Transverse colon (tissue), 4 donors: ENCODE results near the gene CBARP. TPM values are rescaled to one million over a fixed set of nuclear protein-coding genes. Genes with fewer than 3 reads are reported as not detected.
A peak's percentile ranks its signal among the peaks of the same experiment; 100 is the strongest.

Experiments used
- DNase-seq: peaks from one replicate; pipeline ENCODE4 v3.0.0-alpha.2; 2019
- H3K27ac ChIP-seq, 4 donors: fragments of 200-600 bp; sonication (generic); 2 replicates each; pipeline ENCODE4 v1.5.1; 2016 to 2018; ENCODE audit warnings: inconsistent platforms in 4 of 4
- H3K27me3 ChIP-seq: fragments of 200-600 bp; sonication (generic); 2 replicates; pipeline ENCODE4 v1.5.1; 2017; ENCODE audit warnings: inconsistent platforms
- H3K36me3 ChIP-seq, 4 donors: fragments of 200-600 bp; sonication (generic); 2 replicates each; pipeline ENCODE4 v1.5.1; 2017 to 2019; ENCODE audit warnings: inconsistent platforms in 4 of 4
- H3K4me1 ChIP-seq, 4 donors: fragments of 200-600 bp; sonication (generic); 2 replicates each; pipeline ENCODE4 v1.5.1; 2017 to 2020; ENCODE audit warnings: inconsistent platforms in 4 of 4
- H3K4me3 ChIP-seq, 4 donors: fragments of 200-600 bp; sonication (generic); 1 replicate in 1 of 4; 2 replicates in 3 of 4; pipeline versions ENCODE4 v1.5.1 to v1.6.1; 2017 to 2019; ENCODE audit warnings: inconsistent platforms in 4 of 4
- H3K9me3 ChIP-seq, 2 donors: fragments of 200-600 bp; sonication (generic); 2 replicates each; pipeline ENCODE4 v1.5.1; 2017 to 2019; ENCODE audit warnings: inconsistent platforms in 2 of 2
- CTCF ChIP-seq, 5 experiments: fragments of 200-600 bp in 3 of 5; fragments of 450-650 bp in 2 of 5; sonication (generic) in 3 of 5; IDR thresholded peaks; 1 replicate in 2 of 5; 2 replicates in 3 of 5; pipeline ENCODE4 v1.5.1; 2016 to 2017; ENCODE audit warnings: antibody characterized with exemption in 5 of 5, inconsistent platforms in 3 of 5, mild to moderate bottlenecking in 2 of 5, moderate library complexity in 1 of 5
- EP300 ChIP-seq: sonication (generic); formaldehyde crosslinking; IDR thresholded peaks from one replicate; pipeline ENCODE4 v1.6.1; 2017; ENCODE audit warnings: antibody characterized with exemption, low read depth
- POLR2A ChIP-seq: fragments of 450-650 bp; IDR thresholded peaks from one replicate; pipeline ENCODE4 v1.6.1; 2016; ENCODE audit warnings: antibody characterized with exemption, mild to moderate bottlenecking, moderate library complexity
- POLR2AphosphoS5 ChIP-seq, 3 donors: sonication (generic); formaldehyde crosslinking; IDR thresholded peaks; one replicate each; pipeline ENCODE4 v1.6.1; 2016; ENCODE audit warnings: antibody characterized with exemption in 3 of 3
- WGBS, 2 donors: methylation state at CpG; one replicate each; pipeline ENCODE4 v1.1.5; 2018; ENCODE audit warnings: low coverage in 1 of 2; 5-methylcytosine and 5-hydroxymethylcytosine counted together
- in situ Hi-C, 4 donors: fragments of 200-750 bp; cut with MboI; loops; one replicate each; pipeline versions ENCODE4 v1.15.0 to v1.15.1; 2017; ENCODE audit warnings: low sequenced_read_pairs in 3 of 4, low pct_ligation_motif_present in 1 of 4, low pct_unique_long_range_greater_than_20kb in 1 of 4
- intact Hi-C: fragments of 100-400 bp; cut with DNase I; formaldehyde crosslinking; loops from one replicate; pipeline ENCODE4 v1.15.1; 2023; ENCODE audit warnings: low total_unique reads
- total RNA-seq, 4 donors: library from RNA; depleted of rRNA; stranded (reverse); fragments of >200 nt; gene quantifications; one replicate each; pipeline ENCODE4 v1.1.0, GENCODE V29; 2016

Gene CBARP
- total RNA-seq, 4 donors from 2014 or later = 0.32 to 5.2 (median 0.68) TPM; not detected in 1

GRCh38 chr19:1280636-1281568 is 43.1 kb upstream of the CBARP start:
- no peak for DNase-seq
- TF ChIP-seq CTCF (IDR thresholded peaks at IDR 0.05) (no peak), POLR2AphosphoS5 (IDR thresholded peaks at IDR 0.05) (no peak), POLR2A (no peak), EP300 (no peak)
- WGBS, 2 donors = 80 to 90% methylated on average over 6 to 33 of the region's 53 CpGs
- Histone ChIP-seq H3K4me1 (peaks cover 14 to 49% (median 41%) of the 10 kb centered on the region in 4 donors), H3K9me3 (no peaks in the 10 kb centered on the region), H3K4me3 (no peak overlapping the region), H3K27ac (no peak overlapping the region), H3K27me3 (peaks cover 27% of the 10 kb centered on the region), H3K36me3 (no peaks in the 10 kb centered on the region)
- intact Hi-C loops = loop anchor here (10.0 kb wide), 1 partner anchor 124 kb away; the partner anchor contains the start of genes DAZAP1 and GAMT
- in situ Hi-C loops = loop anchor here in 2 of 4 donors (25.0 kb wide), 1 partner anchor 106 kb away; the partner anchor contains the start of gene NDUFS7 (in 2 of the 2)

GRCh38 chr19:1279782-1280341 is 42.1 kb upstream of the CBARP start:
- peaks cover 20% of the 10 kb centered on the region for H3K27me3 ChIP-seq
- H3K4me3 ChIP-seq = no peak overlapping the region
- peak; percentile 93 to 97 (median 96) for TF ChIP-seq CTCF (IDR thresholded peaks at IDR 0.05)
- no peak for TF ChIP-seq EP300
- TF ChIP-seq POLR2AphosphoS5 (IDR thresholded peaks at IDR 0.05) = no peak
- TF ChIP-seq POLR2A = no peak
- WGBS, 2 donors = 31 to 67% methylated on average over 1 to 10 of the region's 10 CpGs
- H3K36me3 ChIP-seq = peaks cover 0 to 1% (median 0%) of the 10 kb centered on the region in 4 donors
- H3K4me1 ChIP-seq = peaks cover 15 to 45% (median 39%) of the 10 kb centered on the region in 4 donors
- intact Hi-C loops = loop anchor here (10.0 kb wide), 1 partner anchor 125 kb away; the partner anchor contains the start of genes DAZAP1 and GAMT
- H3K9me3 ChIP-seq = no peaks in the 10 kb centered on the region
- in situ Hi-C loops = loop anchor here in 2 of 4 donors (25.0 kb wide), 1 partner anchor 107 kb away; the partner anchor contains the start of gene NDUFS7 (in 2 of the 2)
- peak; percentile 89 for DNase-seq
- H3K27ac ChIP-seq = peak overlapping the region in 1 of 4 donors; percentile 11

GRCh38 chr19:1278713-1279660 is 41.2 kb upstream of the CBARP start:
- no peak overlapping the region for H3K4me3 ChIP-seq
- H3K27me3 ChIP-seq = peaks cover 12% of the 10 kb centered on the region
- H3K9me3 ChIP-seq = no peaks in the 10 kb centered on the region
- TF ChIP-seq EP300 = no peak
- no peak for TF ChIP-seq CTCF (IDR thresholded peaks at IDR 0.05)
- no peak for TF ChIP-seq POLR2AphosphoS5 (IDR thresholded peaks at IDR 0.05)
- TF ChIP-seq POLR2A = no peak
- in situ Hi-C loops = loop anchor here in 2 of 4 donors (25.0 kb wide), 1 partner anchor 108 kb away; the partner anchor contains the start of gene NDUFS7 (in 2 of the 2)
- 84% methylated on average over 25 of the region's 25 CpGs; no CpG with 5 or more reads in 1 of the 2 donors for WGBS, 2 donors
- no peak for DNase-seq
- H3K36me3 ChIP-seq = peaks cover 0 to 10% (median 4%) of the 10 kb centered on the region in 4 donors
- no peak overlapping the region for H3K27ac ChIP-seq
- intact Hi-C loops = no loop called here
- peaks cover 23 to 46% (median 42%) of the 10 kb centered on the region in 4 donors for H3K4me1 ChIP-seq
